Stimulated activated CD8-positive, alpha-beta memory T cell treated with anti-CD3 and anti-CD28 coated beads, Interleukin-4, amount 100 ng/mL, for 48 hours (primary cell): ENCODE data around the gene LRMDA.

Experiments used
- DNase-seq: peaks from one replicate; pipeline ENCODE4 v3.0.0-alpha.2; 2020

Gene LRMDA

DNA sequence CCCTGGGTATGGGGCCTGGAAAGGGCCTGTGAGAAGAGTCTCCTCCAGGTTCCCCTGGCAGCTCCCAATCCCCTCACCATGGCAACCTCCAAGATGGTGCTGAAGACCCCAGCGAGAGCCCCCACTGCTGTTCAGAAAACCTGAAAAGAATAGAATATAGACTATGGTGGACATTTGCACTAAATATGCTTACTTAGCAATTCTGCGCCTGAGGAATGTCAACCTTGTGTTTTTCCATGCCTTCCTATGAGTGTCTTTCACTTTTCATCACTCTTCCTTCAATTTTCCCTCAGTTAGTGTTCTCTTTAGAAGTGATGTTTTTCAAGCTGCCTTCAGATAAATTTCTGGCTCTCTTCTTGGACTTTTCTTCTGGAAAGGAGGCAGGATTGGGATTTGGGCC, 589.2 kb downstream of the LRMDA start:
- DNase-seq = no peak

GRCh38 chr10:76021398-76021797, 590.0 kb downstream of the LRMDA start:
- no peak for DNase-seq

GRCh38 chr10:76022366-76022765, 590.9 kb downstream of the LRMDA start:
- DNase-seq = no peak

DNA sequence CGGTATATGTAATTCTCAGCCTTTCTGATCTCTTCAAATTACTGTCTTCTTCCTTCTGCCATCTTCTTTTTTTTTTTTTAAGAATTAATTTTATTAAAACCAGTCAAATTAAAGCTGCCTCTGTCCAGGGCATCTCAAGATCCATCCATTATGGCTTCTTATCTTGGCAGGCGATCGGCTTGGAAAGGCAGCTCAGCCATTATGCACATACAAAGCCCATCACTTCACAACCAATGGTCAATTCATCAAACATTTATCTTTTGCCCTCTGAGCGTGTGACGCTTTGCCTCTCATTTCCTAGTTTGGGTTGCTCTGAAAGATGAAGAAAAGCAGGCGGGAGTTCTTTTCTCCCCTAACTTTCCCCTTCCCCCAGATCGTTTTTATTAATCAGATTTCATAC, 591.6 kb downstream of the LRMDA start:
- DNase-seq = no peak

DNA sequence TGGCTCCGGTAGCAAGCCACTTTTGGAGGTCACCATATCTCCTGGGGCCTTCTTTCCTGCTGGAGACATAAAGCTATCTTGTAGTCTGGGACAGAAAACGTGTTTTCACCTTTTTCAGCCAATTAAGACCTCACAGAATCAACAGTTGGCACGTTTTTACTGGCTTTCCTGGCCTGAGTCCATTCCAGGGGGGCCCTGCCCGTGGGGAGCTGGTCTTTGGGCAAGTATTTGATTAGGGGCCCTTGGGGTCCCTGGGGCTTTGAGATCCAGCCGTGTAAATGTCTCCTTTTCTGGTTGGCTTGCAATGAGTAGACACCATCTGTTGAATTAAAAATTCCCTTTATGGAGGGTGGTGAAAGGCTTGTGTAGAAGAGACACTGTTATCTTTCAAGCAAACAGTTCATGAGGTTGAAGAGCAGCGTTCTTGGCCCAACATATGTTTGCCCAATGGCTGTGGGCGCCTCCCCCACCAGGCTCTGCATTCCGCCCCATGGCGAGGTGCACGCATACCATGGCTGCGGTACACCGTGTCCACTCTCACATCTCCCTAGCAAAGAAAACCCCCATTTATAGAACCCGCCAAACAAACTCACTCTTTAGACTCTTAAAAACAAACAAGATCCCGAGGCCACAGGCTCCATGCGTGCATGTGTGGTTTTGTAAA, 593.2 kb downstream of the LRMDA start:
- no peak for DNase-seq

GRCh38 chr10:76025124-76025477, 593.7 kb downstream of the LRMDA start:
- no peak for DNase-seq

- DNase-seq = no peak
These were observed 594.9 kb downstream of the LRMDA start for GRCh38 chr10:76026176-76026771.

DNA sequence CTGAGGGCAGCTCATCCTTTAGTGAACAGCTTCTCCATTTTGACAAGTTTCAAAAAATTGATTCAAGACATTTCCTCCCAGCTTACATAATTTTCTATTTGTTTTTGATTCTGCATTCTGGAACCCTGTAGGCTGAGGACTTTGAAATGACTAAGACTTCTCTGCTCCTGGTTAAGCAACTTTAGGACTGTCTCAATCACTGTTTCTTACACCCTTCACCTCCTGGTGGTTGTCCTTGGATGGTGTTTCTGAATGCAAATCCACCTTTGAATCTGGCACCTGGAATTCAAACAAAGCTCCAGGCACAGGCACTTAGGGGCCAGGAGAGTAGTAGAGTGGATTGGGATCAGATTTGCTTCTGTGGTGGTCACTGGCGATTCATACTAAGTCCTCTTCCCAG, 595.5 kb downstream of the LRMDA start:
- DNase-seq = no peak

DNA sequence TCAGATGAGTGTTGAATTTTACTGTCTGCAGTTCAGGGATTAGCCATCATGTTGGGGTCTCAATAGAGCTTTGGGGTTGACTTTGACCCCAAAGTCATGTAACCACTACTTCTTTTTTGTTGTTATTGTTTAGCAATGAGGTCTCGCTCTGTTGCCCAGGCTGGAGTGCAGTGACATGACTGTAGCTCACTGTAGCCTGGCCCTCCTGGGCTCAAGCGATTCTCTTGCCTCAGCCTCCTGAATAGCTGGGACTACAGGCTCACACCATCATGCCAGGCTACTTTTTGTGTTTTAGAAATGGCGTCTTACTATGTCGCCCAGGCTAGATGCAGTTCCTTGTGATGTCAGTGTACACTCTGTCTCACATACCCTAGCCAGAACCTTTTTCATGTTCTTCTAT, 598.4 kb downstream of the LRMDA start:
- DNase-seq = no peak

GRCh38 chr10:76031099-76031498, 599.7 kb downstream of the LRMDA start:
- DNase-seq = no peak

DNA sequence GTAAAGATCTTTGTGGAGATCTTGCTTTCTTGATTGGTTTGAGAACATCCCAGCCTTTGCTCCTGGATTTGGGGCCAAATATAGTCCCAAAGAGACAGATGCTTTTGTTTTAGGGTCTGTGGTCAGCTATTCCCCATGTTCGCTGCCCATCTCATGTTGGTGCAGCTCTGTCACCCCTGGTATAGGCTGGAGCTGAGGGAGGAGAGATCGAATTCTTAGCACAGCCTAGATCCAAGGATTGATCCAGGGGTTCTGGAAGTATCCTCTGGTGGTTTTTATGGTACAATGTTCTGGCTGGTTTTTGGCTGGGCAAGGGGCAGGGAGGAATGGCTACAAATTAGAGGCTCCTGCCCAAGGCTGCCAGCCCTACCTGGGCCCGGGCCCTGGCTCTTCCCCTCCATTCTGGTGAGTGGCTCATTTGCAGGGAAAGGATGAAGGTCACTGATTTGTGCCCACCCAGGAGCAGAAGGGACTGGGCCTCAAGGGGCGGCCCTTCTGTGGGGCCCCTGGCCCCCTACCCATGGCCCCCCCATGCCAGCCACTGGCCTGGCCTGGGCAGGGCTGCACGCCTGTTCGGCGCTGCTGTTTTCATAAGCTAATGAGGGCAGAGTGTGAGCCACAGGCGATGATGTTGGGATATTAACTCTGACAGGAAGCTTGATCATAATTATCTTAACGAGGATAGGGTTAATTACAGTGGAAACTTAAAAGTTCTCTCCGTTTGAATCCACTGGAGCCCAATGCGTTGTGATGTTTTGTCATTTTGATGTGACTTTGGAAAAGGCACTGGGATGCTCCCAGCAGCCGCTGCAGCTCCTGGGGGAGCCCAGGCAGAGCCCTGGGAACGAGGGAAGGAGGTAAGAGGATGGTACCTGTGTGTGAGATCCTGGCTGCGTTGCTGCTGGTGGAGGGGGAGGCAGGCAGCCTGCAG, 600.6 kb downstream of the LRMDA start:
- DNase-seq = no peak

- no peak for DNase-seq
These were observed 601.2 kb downstream of the LRMDA start for GRCh38 chr10:76032700-76033039.

- no peak for DNase-seq
These were observed 602.2 kb downstream of the LRMDA start for GRCh38 chr10:76033457-76034196.

- no peak for DNase-seq
These were observed 603.2 kb downstream of the LRMDA start for GRCh38 chr10:76034353-76035205.

GRCh38 chr10:76035206-76036110, 604.0 kb downstream of the LRMDA start:
- no peak for DNase-seq

DNA sequence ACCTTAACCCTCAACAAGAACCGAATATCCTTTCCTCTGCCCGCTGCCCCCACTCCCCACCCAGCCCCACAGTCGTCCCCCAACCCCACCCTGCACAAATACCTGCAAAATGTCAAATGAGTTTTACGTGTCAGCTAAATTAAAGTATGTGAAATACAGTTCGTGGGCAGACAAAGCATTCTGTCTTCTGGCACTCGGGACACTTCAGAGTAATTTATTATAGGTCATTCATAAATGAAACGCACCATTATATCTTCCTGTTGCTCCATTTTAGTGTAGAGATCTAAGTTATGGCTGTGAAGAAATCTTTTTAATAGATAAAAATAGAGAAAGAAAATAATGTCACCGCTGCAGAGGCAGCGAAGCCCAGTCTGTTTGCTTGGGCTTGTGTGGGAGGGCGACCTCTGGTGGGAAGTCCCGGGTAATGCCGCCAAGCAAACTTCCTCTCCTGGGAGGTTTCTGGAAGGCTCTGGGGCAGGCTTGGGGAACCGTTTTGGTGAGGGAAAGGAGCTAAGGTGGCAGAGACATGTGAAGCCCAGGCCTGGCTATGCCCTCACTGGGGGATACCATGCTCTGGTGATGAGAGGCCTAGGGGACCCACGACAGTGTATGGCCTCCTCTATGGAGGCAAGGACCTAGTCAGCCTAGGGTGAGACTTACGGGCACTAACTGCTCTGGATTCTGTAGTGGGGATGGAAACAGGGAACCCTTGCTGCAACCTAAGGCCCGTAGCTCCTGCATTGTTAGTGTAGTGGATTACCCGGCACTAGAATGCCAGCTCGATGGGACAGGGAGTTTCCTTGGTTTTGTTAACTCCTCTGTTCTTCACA, 604.9 kb downstream of the LRMDA start:
- peak; percentile 70 for DNase-seq

GRCh38 chr10:76036962-76037361, 605.5 kb downstream of the LRMDA start:
- DNase-seq = no peak

GRCh38 chr10:76037531-76038155, 606.2 kb downstream of the LRMDA start:
- no peak for DNase-seq

DNA sequence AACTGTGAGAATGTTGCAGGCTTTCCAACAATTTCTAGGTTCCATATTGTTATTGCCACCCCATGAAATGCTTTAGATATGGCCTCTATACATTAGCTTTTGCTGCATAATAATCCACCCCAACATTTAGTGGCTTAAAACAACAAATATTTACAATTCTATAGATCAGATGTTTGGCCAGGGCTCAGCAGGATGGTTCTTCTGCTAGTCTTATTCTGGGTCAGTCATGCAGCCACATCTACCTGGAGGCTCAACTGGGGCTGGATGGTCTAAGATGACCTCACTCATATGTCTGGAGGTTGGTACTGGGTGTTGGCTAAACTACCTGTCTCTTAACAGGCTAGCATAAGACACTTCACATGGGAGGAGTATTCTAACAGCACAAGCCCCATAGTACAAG, 607.3 kb downstream of the LRMDA start:
- no peak for DNase-seq
